Natural killer cell (primary cell): ENCODE results near the gene RNGTT. TPM values are rescaled to one million over a fixed set of nuclear protein-coding genes. Genes with fewer than 3 reads are reported as not detected.

Experiments
- ATAC-seq, 3 donors: fragments of 150-1000 bp in 2 of 3; fragments of 200-7000 bp in 1 of 3; cut with Tn5 transposase; 1 replicate in 1 of 3; 2 replicates in 2 of 3; pipeline ENCODE4 v1.10.0; 2021; ENCODE audit warnings: mild to moderate bottlenecking in 2 of 3, moderate library complexity in 2 of 3
- DNase-seq, 2 donors: peaks; one replicate each; pipeline versions ENCODE4 v3.0.0 to v3.0.0-alpha.2; 2013 to 2021; ENCODE audit warnings: mixed read lengths in 1 of 2
- H3K27ac ChIP-seq: one replicate; pipeline ENCODE4 v1.5.1; 2013; ENCODE audit warnings: mild to moderate bottlenecking, low read length
- H3K27me3 ChIP-seq: one replicate; pipeline ENCODE4 v1.6.1; 2013; ENCODE audit warnings: low read length; ENCODE audit not compliant: control insufficient read depth, insufficient read depth
- H3K36me3 ChIP-seq: one replicate; pipeline ENCODE4 v1.6.1; 2013; ENCODE audit warnings: low read length; ENCODE audit not compliant: control insufficient read depth, insufficient read depth
- H3K4me1 ChIP-seq: one replicate; pipeline ENCODE4 v1.6.1; 2013; ENCODE audit warnings: low read length; ENCODE audit not compliant: control insufficient read depth, insufficient read depth
- H3K4me3 ChIP-seq: one replicate; pipeline ENCODE4 v1.5.1; 2013; ENCODE audit warnings: low read length
- H3K9me3 ChIP-seq: one replicate; pipeline ENCODE4 v1.6.1; 2013; ENCODE audit warnings: low read length; ENCODE audit not compliant: control insufficient read depth, insufficient read depth
- H3K27ac Mint-ChIP-seq, 2 donors: one replicate each; pipeline ENCODE4 v1.8.0; 2022; ENCODE audit warnings: mild to moderate bottlenecking in 2 of 2, mixed read lengths in 2 of 2, moderate library complexity in 1 of 2
- H3K27me3 Mint-ChIP-seq, 2 donors: one replicate each; pipeline ENCODE4 v1.8.0; 2022; ENCODE audit warnings: low read depth in 2 of 2, mixed read lengths in 2 of 2
- H3K36me3 Mint-ChIP-seq: one replicate; pipeline ENCODE4 v1.8.0; 2022; ENCODE audit warnings: mixed read lengths
- H3K4me1 Mint-ChIP-seq, 2 donors: one replicate each; pipeline ENCODE4 v1.8.0; 2022; ENCODE audit warnings: mixed read lengths in 2 of 2
- H3K4me3 Mint-ChIP-seq: one replicate; pipeline ENCODE4 v1.8.0; 2022; ENCODE audit warnings: mild to moderate bottlenecking, moderate library complexity, mixed read lengths
- H3K9me3 Mint-ChIP-seq, 2 donors: one replicate each; pipeline ENCODE4 v1.8.0; 2022; ENCODE audit warnings: mixed read lengths in 2 of 2
- WGBS: methylation state at CpG from one replicate; pipeline ENCODE4 v1.1.7; 2013; ENCODE audit warnings: missing lambda C conversion rate; ENCODE audit not compliant: insufficient coverage; 5-methylcytosine and 5-hydroxymethylcytosine counted together
- intact Hi-C: fragments of 100-400 bp; cut with micrococcal nuclease; formaldehyde crosslinking; loops from one replicate; pipeline ENCODE4 v1.14.2; 2022
- total RNA-seq, 4 donors: library from RNA; stranded (reverse); fragments of 120-200 nt in 1 of 4; gene quantifications; one replicate each; pipeline versions ENCODE4 v1.2.3 to v1.2.4, GENCODE V29; 2013 to 2022
- TF ChIP-seq, protein P1 (sequence below): fragments of 200-600 bp; IDR thresholded peaks from one replicate; pipeline ENCODE4 v1.8.0; 2022; ENCODE audit warnings: antibody characterized with exemption

RNGTT gene
- total RNA-seq, 3 donors from 2014 or later (not counting 1 experiment from before 2014, with no cell fraction given) = 23.1 to 27.2 (median 23.1) TPM

- DNase-seq = no peak
- 100% methylated on average over 1 of the region's 1 CpG for WGBS
- peaks cover 7% of the 10 kb centered on the region for H3K36me3 Mint-ChIP-seq
Observed at GRCh38 chr6:88709819-88710246, 253.6 kb downstream of the RNGTT start.

DNA sequence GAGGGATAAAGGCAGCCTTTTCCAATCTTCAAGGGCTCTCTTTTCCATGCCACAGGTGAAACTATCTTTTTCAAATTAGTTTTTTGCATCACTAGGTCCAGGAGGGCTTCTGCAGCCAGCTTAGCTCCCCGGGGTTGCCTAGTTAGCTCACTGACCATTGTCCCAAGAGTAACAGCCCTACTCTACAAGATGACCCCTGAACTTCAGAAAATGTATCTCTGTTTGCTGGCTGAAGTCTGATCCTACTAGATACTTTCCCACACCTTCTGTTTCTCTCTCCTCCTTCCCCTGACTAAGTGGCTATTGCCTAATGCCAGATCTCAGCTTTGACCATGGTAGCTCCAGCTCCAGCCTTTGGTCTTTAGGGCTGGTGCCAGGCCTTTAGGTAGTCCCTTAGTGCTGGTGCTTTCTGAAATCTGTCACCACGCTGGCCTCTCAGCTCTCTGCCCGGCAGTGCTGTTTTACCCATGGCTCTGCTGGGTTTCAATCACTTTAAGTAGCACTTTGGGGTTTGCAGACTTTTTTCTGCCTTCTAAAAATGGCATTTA lies 255.1 kb downstream of the RNGTT start:
- no peaks in the 10 kb centered on the region for H3K27me3 Mint-ChIP-seq
- ATAC-seq (no peak), DNase-seq (no peak)
- Histone ChIP-seq H3K27me3 (no peaks in the 10 kb centered on the region), H3K27ac (no peak overlapping the region), H3K4me1 (no peaks in the 10 kb centered on the region), H3K36me3 (no peaks in the 10 kb centered on the region), H3K9me3 (no peaks in the 10 kb centered on the region), H3K4me3 (no peak overlapping the region)
- H3K4me1 Mint-ChIP-seq = peaks cover 18 to 19% of the 10 kb centered on the region in 2 donors
- intact Hi-C loops = no loop called here
- H3K36me3 Mint-ChIP-seq = no peaks in the 10 kb centered on the region
- TF ChIP-seq, protein P1, sequence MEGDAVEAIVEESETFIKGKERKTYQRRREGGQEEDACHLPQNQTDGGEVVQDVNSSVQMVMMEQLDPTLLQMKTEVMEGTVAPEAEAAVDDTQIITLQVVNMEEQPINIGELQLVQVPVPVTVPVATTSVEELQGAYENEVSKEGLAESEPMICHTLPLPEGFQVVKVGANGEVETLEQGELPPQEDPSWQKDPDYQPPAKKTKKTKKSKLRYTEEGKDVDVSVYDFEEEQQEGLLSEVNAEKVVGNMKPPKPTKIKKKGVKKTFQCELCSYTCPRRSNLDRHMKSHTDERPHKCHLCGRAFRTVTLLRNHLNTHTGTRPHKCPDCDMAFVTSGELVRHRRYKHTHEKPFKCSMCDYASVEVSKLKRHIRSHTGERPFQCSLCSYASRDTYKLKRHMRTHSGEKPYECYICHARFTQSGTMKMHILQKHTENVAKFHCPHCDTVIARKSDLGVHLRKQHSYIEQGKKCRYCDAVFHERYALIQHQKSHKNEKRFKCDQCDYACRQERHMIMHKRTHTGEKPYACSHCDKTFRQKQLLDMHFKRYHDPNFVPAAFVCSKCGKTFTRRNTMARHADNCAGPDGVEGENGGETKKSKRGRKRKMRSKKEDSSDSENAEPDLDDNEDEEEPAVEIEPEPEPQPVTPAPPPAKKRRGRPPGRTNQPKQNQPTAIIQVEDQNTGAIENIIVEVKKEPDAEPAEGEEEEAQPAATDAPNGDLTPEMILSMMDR = no peak
- no peak overlapping the region for H3K27ac Mint-ChIP-seq
- no peak overlapping the region for H3K4me3 Mint-ChIP-seq
- 94% methylated on average over 3 of the region's 3 CpGs for WGBS
- no peaks in the 10 kb centered on the region for H3K9me3 Mint-ChIP-seq

More at GRCh38 chr6:88709819-88710246, 253.6 kb downstream of the RNGTT start:
- no peaks in the 10 kb centered on the region for H3K36me3 ChIP-seq
- no peak for ATAC-seq
- H3K9me3 ChIP-seq = no peaks in the 10 kb centered on the region
- H3K4me1 ChIP-seq = no peaks in the 10 kb centered on the region
- H3K4me3 ChIP-seq = no peak overlapping the region
- H3K27me3 ChIP-seq = no peaks in the 10 kb centered on the region
- H3K27me3 Mint-ChIP-seq = no peaks in the 10 kb centered on the region
- H3K4me3 Mint-ChIP-seq = no peak overlapping the region
- H3K27ac ChIP-seq = no peak overlapping the region
- TF ChIP-seq, protein P1 = no peak
- no peak overlapping the region for H3K27ac Mint-ChIP-seq
- H3K4me1 Mint-ChIP-seq = peaks cover 22 to 24% of the 10 kb centered on the region in 2 donors
- no peaks in the 10 kb centered on the region for H3K9me3 Mint-ChIP-seq
- intact Hi-C loops = no loop called here

- H3K4me1 ChIP-seq = no peaks in the 10 kb centered on the region
- ATAC-seq (peak in 1 of 3 donors; percentile 45), DNase-seq (no peak)
- no peaks in the 10 kb centered on the region for H3K36me3 ChIP-seq
- no peak overlapping the region for H3K27ac ChIP-seq
- intact Hi-C loops = no loop called here
- no peaks in the 10 kb centered on the region for H3K27me3 ChIP-seq
- no peaks in the 10 kb centered on the region for H3K27me3 Mint-ChIP-seq
- H3K4me3 ChIP-seq = no peak overlapping the region
- H3K27ac Mint-ChIP-seq = peak overlapping the region; percentile 0 to 1
- H3K4me3 Mint-ChIP-seq = no peak overlapping the region
- H3K9me3 ChIP-seq = no peaks in the 10 kb centered on the region
- TF ChIP-seq, protein P1 = no peak
- no peaks in the 10 kb centered on the region for H3K9me3 Mint-ChIP-seq
- H3K4me1 Mint-ChIP-seq = peaks cover 18 to 29% of the 10 kb centered on the region in 2 donors
- H3K36me3 Mint-ChIP-seq = no peaks in the 10 kb centered on the region
Observed at GRCh38 chr6:88705601-88706000, 257.8 kb downstream of the RNGTT start.

DNA sequence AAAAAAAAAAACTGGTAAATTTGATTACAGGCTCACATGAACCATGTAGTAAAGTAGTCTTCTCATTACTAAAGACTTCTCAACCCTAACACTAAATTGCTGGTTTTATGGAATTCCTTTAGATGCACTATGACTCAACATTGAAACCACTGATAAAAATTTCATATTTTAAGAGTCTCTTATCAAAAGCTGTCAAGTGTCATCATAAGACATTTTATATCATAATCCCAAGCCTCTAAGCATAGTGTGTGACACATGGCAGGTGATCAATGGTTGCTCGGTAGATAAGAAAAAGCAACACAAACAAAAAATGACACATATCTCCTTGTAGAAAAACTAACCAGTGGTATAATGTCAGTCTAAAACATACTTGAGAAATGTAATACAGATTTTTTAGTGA lies 258.4 kb downstream of the RNGTT start:
- no CpG with 5 or more reads among the region's 1 CpG for WGBS
- no peak for ATAC-seq

More for the DNA sequence above, 258.4 kb downstream of the RNGTT start:
- Histone ChIP-seq H3K36me3 (no peaks in the 10 kb centered on the region), H3K4me3 (no peak overlapping the region), H3K27me3 (no peaks in the 10 kb centered on the region), H3K27ac (no peak overlapping the region), H3K4me1 (no peaks in the 10 kb centered on the region), H3K9me3 (no peaks in the 10 kb centered on the region)
- Mint-ChIP-seq H3K4me1 (peaks cover 23 to 34% of the 10 kb centered on the region in 2 donors), H3K4me3 (no peak overlapping the region), H3K27me3 (no peaks in the 10 kb centered on the region), H3K36me3 (no peaks in the 10 kb centered on the region), H3K27ac (no peak overlapping the region), H3K9me3 (no peaks in the 10 kb centered on the region)
- TF ChIP-seq, protein P1 = no peak
- no peak for DNase-seq
- intact Hi-C loops = no loop called here
